IMR-90 (cell line): ENCODE results near the gene AUTS2. TPM values are rescaled to one million over a fixed set of nuclear protein-coding genes. Genes with fewer than 3 reads are reported as not detected.

Experiments used
- ATAC-seq: fragments of 200-7000 bp; cut with Tn5 transposase; 2 replicates; pipeline ENCODE4 v1.9.1; 2020; ENCODE audit warnings: low read depth, mild to moderate bottlenecking, moderate library complexity
- BruUV-seq: library from RNA; stranded (reverse); fragments of 400-500 nt; replicated peaks from 2 replicates; lab custom pipeline; 2021; lab: Mats Ljungman, UMichigan
- CTCF ChIA-PET: fragments of 300-600 bp; formaldehyde crosslinking; extraction: SDS; loops from one replicate; lab custom pipeline; 2021; ENCODE audit warnings: antibody characterized with exemption; lab: Yijun Ruan, JAX
- POLR2A ChIA-PET: fragments of 300-600 bp; sonication (Branson Sonifier 250); formaldehyde crosslinking; loops from one replicate; lab custom pipeline; 2022; ENCODE audit warnings: antibody characterized with exemption; ENCODE audit not compliant: unreplicated experiment; lab: Charles Lee
- DNase-seq: peaks from one replicate; pipeline ENCODE4 v3.0.0; 2013
- H2AFZ ChIP-seq: replicated peaks from 2 replicates; pipeline ENCODE3; 2013; ENCODE audit warnings: low read length, mild to moderate bottlenecking; ENCODE audit not compliant: poor library complexity
- H2AK5ac ChIP-seq: 2 replicates; pipeline ENCODE4 v1.6.1; 2013; ENCODE audit warnings: low read depth, low read length, inconsistent platforms
- H2AK9ac ChIP-seq: replicated peaks from 2 replicates; pipeline ENCODE3; 2013; ENCODE audit warnings: mild to moderate bottlenecking, low read depth, low read length, moderate library complexity; ENCODE audit not compliant: poor library complexity
- H2BK120ac ChIP-seq: 2 replicates; pipeline ENCODE4 v1.6.1; 2013; ENCODE audit warnings: low read depth, low read length, inconsistent platforms
- H2BK15ac ChIP-seq: 3 replicates; pipeline ENCODE4 v1.6.1; 2013; ENCODE audit warnings: low read depth, low read length, inconsistent platforms
- H2BK20ac ChIP-seq: 2 replicates; pipeline ENCODE4 v1.6.1; 2013; ENCODE audit warnings: low read depth, mild to moderate bottlenecking, inconsistent platforms, low read length, moderate library complexity
- H2BK5ac ChIP-seq: 2 replicates; pipeline ENCODE4 v1.6.1; 2013; ENCODE audit warnings: mild to moderate bottlenecking, low read depth, low read length, inconsistent platforms; ENCODE audit not compliant: poor library complexity, severe bottlenecking
- H3K14ac ChIP-seq: replicated peaks from 2 replicates; pipeline ENCODE4 v1.6.1; 2013; ENCODE audit warnings: low read depth, low read length, inconsistent platforms
- H3K18ac ChIP-seq: 2 replicates; pipeline ENCODE4 v1.6.1; 2013; ENCODE audit warnings: low read depth, low read length, control low read depth
- H3K23ac ChIP-seq: 2 replicates; pipeline ENCODE4 v1.6.1; 2013; ENCODE audit warnings: low read depth, low read length, inconsistent platforms
- H3K27ac ChIP-seq: 2 replicates; pipeline ENCODE4 v1.5.1; 2013; ENCODE audit warnings: mild to moderate bottlenecking, control low read depth, low read length; ENCODE audit not compliant: insufficient read depth
- H3K27me3 ChIP-seq: 2 replicates; pipeline ENCODE4 v1.6.1; 2013; ENCODE audit warnings: low read length; ENCODE audit not compliant: control insufficient read depth, insufficient read depth
- H3K36me3 ChIP-seq: 2 replicates; pipeline ENCODE4 v1.6.1; 2013; ENCODE audit warnings: low read length, mixed read lengths; ENCODE audit not compliant: control insufficient read depth, insufficient read depth
- H3K4ac ChIP-seq: 2 replicates; pipeline ENCODE4 v1.6.1; 2013; ENCODE audit warnings: low read depth, low read length, inconsistent platforms
- H3K4me1 ChIP-seq: 2 replicates; pipeline ENCODE4 v1.6.1; 2013; ENCODE audit warnings: low read length, mixed read lengths; ENCODE audit not compliant: control insufficient read depth, insufficient read depth
- H3K4me2 ChIP-seq: 2 replicates; pipeline ENCODE4 v1.6.1; 2013; ENCODE audit warnings: low read depth, mild to moderate bottlenecking, control low read depth, low read length, moderate library complexity
- H3K4me3 ChIP-seq: 2 replicates; pipeline ENCODE4 v1.5.1; 2013; ENCODE audit warnings: low read depth, mild to moderate bottlenecking, control low read depth, low read length, moderate library complexity; ENCODE audit not compliant: insufficient read depth
- H3K56ac ChIP-seq: 2 replicates; pipeline ENCODE4 v1.6.1; 2013; ENCODE audit warnings: low read length, inconsistent platforms; ENCODE audit not compliant: insufficient read depth; ENCODE audit errors: extremely low read depth
- H3K79me1 ChIP-seq, 2 experiments: 2 replicates each; pipeline ENCODE4 v1.6.1; 2013; ENCODE audit warnings: low read length in 2 of 2, inconsistent platforms in 1 of 2, low read depth in 1 of 2
- H3K9ac ChIP-seq: 2 replicates; pipeline ENCODE4 v1.6.1; 2013; ENCODE audit warnings: low read depth, low read length, control low read depth
- H3K9me1 ChIP-seq: 2 replicates; pipeline ENCODE4 v1.6.1; 2013; ENCODE audit warnings: low read length, inconsistent platforms; ENCODE audit not compliant: insufficient read depth
- H3K9me3 ChIP-seq: 2 replicates; pipeline ENCODE4 v1.6.1; 2013; ENCODE audit warnings: low read length; ENCODE audit not compliant: control insufficient read depth, insufficient read depth
- H4K20me1 ChIP-seq: 2 replicates; pipeline ENCODE4 v1.6.1; 2013; ENCODE audit warnings: low read length, inconsistent platforms; ENCODE audit not compliant: insufficient read depth
- H4K5ac ChIP-seq: 2 replicates; pipeline ENCODE4 v1.6.1; 2013; ENCODE audit warnings: mild to moderate bottlenecking, low read depth, low read length, control low read depth
- H4K8ac ChIP-seq, 2 experiments: 2 replicates each; pipeline ENCODE4 v1.6.1; 2013; ENCODE audit warnings: low read depth in 2 of 2, low read length in 2 of 2, control low read depth in 1 of 2, inconsistent platforms in 1 of 2
- H4K91ac ChIP-seq: 2 replicates; pipeline ENCODE4 v1.6.1; 2013; ENCODE audit warnings: low read depth, low read length, inconsistent platforms; ENCODE audit not compliant: insufficient read depth
- BHLHE40 ChIP-seq: fragments of 150-350 bp; IDR thresholded peaks from 2 replicates; pipeline ENCODE4 v1.6.1; 2016; ENCODE audit warnings: mild to moderate bottlenecking, low read depth, low read length
- POLR2A ChIP-seq: IDR thresholded peaks from 2 replicates; pipeline ENCODE4 v1.6.1; 2012; ENCODE audit warnings: mild to moderate bottlenecking, low read depth, low read length
- WGBS, 2 experiments: methylation state at CpG; one replicate each; pipeline versions ENCODE4 v1.1.5 to v1.1.7; 2013; ENCODE audit warnings: missing lambda C conversion rate in 2 of 2; ENCODE audit not compliant: insufficient read length in 1 of 2; ENCODE audit errors: extremely low coverage in 2 of 2; 5-methylcytosine and 5-hydroxymethylcytosine counted together
- dilution Hi-C: fragments of 300-500 bp; cut with HindIII; formaldehyde crosslinking; loops from one replicate; pipeline ENCODE4 v1.14.3; 2018; ENCODE audit warnings: low sequenced_read_pairs; ENCODE audit not compliant: unreplicated experiment
- in situ Hi-C: fragments of 300-500 bp; cut with MboI; formaldehyde crosslinking; loops from 3 replicates; pipeline ENCODE4 v1.14.3; 2019; ENCODE audit warnings: low sequenced_read_pairs, inconsistent platforms, mixed read lengths
- intact Hi-C: fragments of 100-400 bp; cut with micrococcal nuclease; formaldehyde crosslinking; loops from 2 replicates; pipeline ENCODE4 v1.10.0; 2022
- polyA plus RNA-seq, 3 experiments: library from polyadenylated mRNA; depleted of rRNA; stranded (reverse); fragments of >200 nt; gene quantifications; 2 replicates each; pipeline ENCODE4 v1.2.3, GENCODE V29; 2012; ENCODE audit warnings: low replicate concordance in 1 of 3
- total RNA-seq: library from RNA; depleted of rRNA; stranded (reverse); fragments of >200 nt; gene quantifications from 2 replicates; pipeline ENCODE4 v1.2.3, GENCODE V29; 2012

Gene AUTS2
- total and polyA plus RNA-seq, 2 of the 4 experiments (the other 2 are of a cell fraction), result 0.90 to 3.0 TPM

DNA sequence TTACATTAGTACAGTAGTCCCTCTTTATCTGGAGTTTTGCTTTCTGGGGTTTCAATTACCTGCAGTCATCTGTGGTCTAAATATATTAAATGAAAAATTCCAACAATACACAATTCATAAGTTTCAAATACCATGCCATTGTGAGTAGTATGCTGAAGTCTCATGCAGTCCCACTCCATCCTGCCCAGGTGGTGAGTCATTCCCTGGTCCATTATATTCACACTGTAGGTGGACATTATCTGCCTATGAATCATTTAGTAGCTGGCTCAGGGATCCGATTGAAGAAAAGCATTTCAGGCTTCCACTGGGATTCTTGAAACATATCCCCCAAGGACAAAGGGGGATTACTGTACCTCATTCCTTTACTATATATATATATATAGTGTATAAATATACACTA, 1235.5 kb downstream of the AUTS2 start:
- dilution Hi-C loops (no loop called here), intact Hi-C loops (loop anchor here (10.0 kb wide), 1 partner anchor 1431 kb away; no protein-coding TSS in a partner anchor), in situ Hi-C loops (loop anchor here (25.0 kb wide), 1 partner anchor 904 kb away; no protein-coding TSS in a partner anchor)
- Histone ChIP-seq H2AK9ac (no peak overlapping the region), H3K36me3 (no peaks in the 10 kb centered on the region), H4K91ac (no peak overlapping the region), H3K79me1 (no peaks in the 10 kb centered on the region), H3K4me3 (no peak overlapping the region), H3K23ac (no peak overlapping the region), H4K8ac (no peak overlapping the region), H2BK15ac (no peak overlapping the region), H3K9me3 (peaks cover 4% of the 10 kb centered on the region; the same call in 1 of the 2 replicates), H3K14ac (no peak overlapping the region), H3K27ac (no peak overlapping the region), H2BK20ac (no peak overlapping the region), H3K9me1 (no peaks in the 10 kb centered on the region), H3K18ac (no peak overlapping the region), H3K4ac (no peak overlapping the region), H4K20me1 (no peaks in the 10 kb centered on the region), H3K9ac (no peak overlapping the region), H2AFZ (no peak overlapping the region), H3K27me3 (no peaks in the 10 kb centered on the region; the same call in 1 of the 2 replicates), H2BK5ac (no peak overlapping the region), H2AK5ac (no peak overlapping the region), H3K56ac (no peak overlapping the region), H3K4me2 (no peak overlapping the region), H4K5ac (no peak overlapping the region), H2BK120ac (no peak overlapping the region), H3K4me1 (no peaks in the 10 kb centered on the region)
- CTCF ChIA-PET, result no interaction called here
- WGBS, 2 experiments, result no CpG with 5 or more reads among the region's 1 CpG
- DNase-seq (peak; percentile 69), ATAC-seq (no peak)
- TF ChIP-seq BHLHE40 (peak; percentile 20; the same call in 1 of the 2 replicates), POLR2A (no peak)
- POLR2A ChIA-PET, result no interaction called here
- no TSS peak for BruUV-seq
